ENCODE measurements around the gene SCFD2. TPM values are rescaled to one million over a fixed set of nuclear protein-coding genes. Genes with fewer than 3 reads are reported as not detected.
"Not testable (repeated sequence)": the region's sequence is repeated elsewhere in the genome, so short reads cannot be mapped to it uniquely, and the experiment has no call there.

The SCFD2 gene
- total RNA-seq, 1 donor from 2014 or later = 31.3 TPM

GRCh38 chr4:53267026-53267425, 98.8 kb downstream of the SCFD2 start:
- intact Hi-C loops (cut with micrococcal nuclease) = no loop called here

- intact Hi-C loops (cut with micrococcal nuclease) = not testable (repeated sequence)
Observed at GRCh38 chr4:53255986-53256385, 109.9 kb downstream of the SCFD2 start.

- intact Hi-C loops (cut with micrococcal nuclease) = no loop called here
Observed at GRCh38 chr4:53240573-53240972, 125.3 kb downstream of the SCFD2 start.

- intact Hi-C loops (cut with micrococcal nuclease) = not testable (repeated sequence)
Observed at GRCh38 chr4:53238352-53238751, 127.5 kb downstream of the SCFD2 start.

GRCh38 chr4:53237811-53238210, 128.1 kb downstream of the SCFD2 start:
- intact Hi-C loops (cut with micrococcal nuclease) = not testable (repeated sequence)

GRCh38 chr4:53236624-53237023, 129.2 kb downstream of the SCFD2 start:
- intact Hi-C loops (cut with micrococcal nuclease) = not testable (repeated sequence)

GRCh38 chr4:53235547-53235946, 130.3 kb downstream of the SCFD2 start:
- intact Hi-C loops (cut with micrococcal nuclease) = no loop called here

- intact Hi-C loops (cut with micrococcal nuclease) = no loop called here
Observed at GRCh38 chr4:53234669-53235068, 131.2 kb downstream of the SCFD2 start.

- intact Hi-C loops (cut with micrococcal nuclease) = no loop called here
Observed at GRCh38 chr4:53234111-53234510, 131.8 kb downstream of the SCFD2 start.

GRCh38 chr4:53233114-53233795, 132.6 kb downstream of the SCFD2 start:
- intact Hi-C loops (cut with micrococcal nuclease) = no loop called here

GRCh38 chr4:53232371-53232770, 133.5 kb downstream of the SCFD2 start:
- intact Hi-C loops (cut with micrococcal nuclease) = no loop called here

GRCh38 chr4:53228036-53228435, 137.8 kb downstream of the SCFD2 start:
- intact Hi-C loops (cut with micrococcal nuclease) = no loop called here

- intact Hi-C loops (cut with micrococcal nuclease) = no loop called here
Observed at GRCh38 chr4:53227451-53227850, 138.4 kb downstream of the SCFD2 start.

- intact Hi-C loops (cut with micrococcal nuclease) = no loop called here
Observed at GRCh38 chr4:53221832-53222480, 143.9 kb downstream of the SCFD2 start.

- intact Hi-C loops (cut with micrococcal nuclease) = not testable (repeated sequence)
Observed at GRCh38 chr4:53219148-53219547, 146.7 kb downstream of the SCFD2 start.

- intact Hi-C loops (cut with micrococcal nuclease) = no loop called here
Observed at GRCh38 chr4:53208753-53209152, 157.1 kb downstream of the SCFD2 start.

- intact Hi-C loops (cut with micrococcal nuclease) = no loop called here
Observed at GRCh38 chr4:53205970-53206369, 159.9 kb downstream of the SCFD2 start.

GRCh38 chr4:53199356-53199755, 166.5 kb downstream of the SCFD2 start:
- intact Hi-C loops (cut with micrococcal nuclease) = loop anchor here (5.0 to 10.0 kb wide), 4 partner anchors 168 to 1018 kb away; partner anchors contain the start of gene SCFD2

- intact Hi-C loops (cut with micrococcal nuclease) = loop anchor here (1.0 to 10.0 kb wide), 5 partner anchors 170 to 1037 kb away; partner anchors contain the start of gene SCFD2
Observed at GRCh38 chr4:53197772-53198142, 168.1 kb downstream of the SCFD2 start.

- intact Hi-C loops (cut with micrococcal nuclease) = loop anchor here (1.0 to 10.0 kb wide), 5 partner anchors 170 to 1037 kb away; partner anchors contain the start of gene SCFD2
Observed at GRCh38 chr4:53196882-53197771, 168.7 kb downstream of the SCFD2 start.

GRCh38 chr4:53195815-53196661, 169.8 kb downstream of the SCFD2 start:
- intact Hi-C loops (cut with micrococcal nuclease) = loop anchor here (5.0 to 10.0 kb wide), 4 partner anchors 171 to 1021 kb away; partner anchors contain the start of gene SCFD2
